SK-N-SH (cell line): ENCODE results near the gene DLGAP3. TPM values are rescaled to one million over a fixed set of nuclear protein-coding genes. Genes with fewer than 3 reads are reported as not detected.

Experiments used
- CTCF ChIA-PET: fragments of 300-600, 350-600 bp; formaldehyde crosslinking; extraction: SDS; loops from one replicate; lab custom pipeline; 2021; lab: Yijun Ruan, JAX
- POLR2A ChIA-PET: fragments of 350-600 bp; sonication (Branson Sonifier 250); formaldehyde crosslinking; extraction: SDS; loops from one replicate; lab custom pipeline; 2020; ENCODE audit warnings: antibody characterized with exemption, inconsistent platforms; lab: Yijun Ruan, JAX
- DNase-seq: peaks from one replicate; pipeline ENCODE4 v3.0.0; 2012
- H2AFZ ChIP-seq: fragments of 200-600 bp; sonication (generic); 2 replicates; pipeline ENCODE4 v1.8.1; 2016; ENCODE audit warnings: antibody characterized with exemption, mild to moderate bottlenecking, low read depth
- H3F3A ChIP-seq: fragments of 200-600 bp; sonication (generic); replicated peaks from 2 replicates; pipeline ENCODE3; 2016; ENCODE audit warnings: antibody characterized with exemption, mild to moderate bottlenecking; ENCODE audit not compliant: insufficient read depth
- H3K27ac ChIP-seq, 2 experiments: fragments of 200-500 bp in 1 of 2; fragments of 200-600 bp in 1 of 2; sonication (Bioruptor generic) in 1 of 2; sonication (generic), shearing (Covaris generic) in 1 of 2; 2 replicates each; pipeline versions ENCODE4 v1.5.1 to v1.6.1; 2014 to 2016; ENCODE audit warnings: low read depth in 2 of 2, inconsistent platforms in 1 of 2, low read length in 1 of 2, mild to moderate bottlenecking in 1 of 2, mixed read lengths in 1 of 2
- H3K27me3 ChIP-seq: fragments of 200-600 bp; sonication (generic), shearing (Covaris generic); 2 replicates; pipeline ENCODE4 v1.6.1; 2016; ENCODE audit warnings: mixed run types; ENCODE audit not compliant: insufficient read depth
- H3K36me3 ChIP-seq, 2 experiments: fragments of 200-500 bp in 1 of 2; fragments of 200-600 bp in 1 of 2; sonication (Bioruptor generic) in 1 of 2; sonication (generic) in 1 of 2; replicated peaks in 1 of 2; 2 replicates each; pipeline versions ENCODE3 to v1.5.1; 2014 to 2016; ENCODE audit warnings: low read length in 1 of 2, mild to moderate bottlenecking in 1 of 2; ENCODE audit not compliant: insufficient read depth in 2 of 2, control insufficient read depth in 1 of 2
- H3K4me1 ChIP-seq, 2 experiments: fragments of 200-500 bp in 1 of 2; fragments of 200-600 bp in 1 of 2; sonication (Bioruptor generic) in 1 of 2; sonication (generic), shearing (Covaris generic) in 1 of 2; 2 replicates each; pipeline versions ENCODE4 v1.5.1 to v1.6.1; 2014 to 2016; ENCODE audit warnings: low read depth in 1 of 2, low read length in 1 of 2, mixed run types in 1 of 2; ENCODE audit not compliant: insufficient read depth in 2 of 2, control insufficient read depth in 1 of 2
- H3K4me2 ChIP-seq: fragments of 200-600 bp; sonication (generic), shearing (Covaris generic); 2 replicates; pipeline ENCODE4 v1.6.1; 2017; ENCODE audit warnings: mixed run types
- H3K4me3 ChIP-seq, 2 experiments: fragments of 200-500 bp in 1 of 2; fragments of 200-600 bp in 1 of 2; sonication (Bioruptor generic) in 1 of 2; sonication (generic), shearing (Covaris generic) in 1 of 2; 2 replicates each; pipeline versions ENCODE4 v1.5.1 to v1.8.1; 2014 to 2016; ENCODE audit warnings: low read depth in 2 of 2, inconsistent platforms in 1 of 2, low read length in 1 of 2, mild to moderate bottlenecking in 1 of 2, mixed read lengths in 1 of 2, moderate library complexity in 1 of 2
- H3K79me2 ChIP-seq: fragments of 200-600 bp; sonication (generic); 2 replicates; pipeline ENCODE4 v1.8.1; 2017; ENCODE audit warnings: mild to moderate bottlenecking; ENCODE audit not compliant: insufficient read depth
- H3K9ac ChIP-seq: fragments of 200-600 bp; sonication (generic); 2 replicates; pipeline ENCODE4 v1.6.1; 2017; ENCODE audit warnings: mixed run types
- H3K9me2 ChIP-seq: fragments of 200-600 bp; sonication (generic); 2 replicates; pipeline ENCODE4 v1.6.1; 2017; ENCODE audit warnings: mixed run types
- H3K9me3 ChIP-seq: fragments of 200-600 bp; sonication (generic); 2 replicates; pipeline ENCODE4 v1.6.1; 2017; ENCODE audit warnings: mixed run types, mild to moderate bottlenecking, moderate library complexity
- H4K20me1 ChIP-seq: fragments of 200-600 bp; sonication (generic); 2 replicates; pipeline ENCODE4 v1.6.1; 2017; ENCODE audit warnings: mild to moderate bottlenecking, mixed run types; ENCODE audit not compliant: insufficient read depth
- EP300 ChIP-seq, 2 experiments: IDR thresholded peaks; 2 replicates each; pipeline versions ENCODE4 v1.4.0 to v1.6.1; 2012; ENCODE audit warnings: borderline replicate concordance in 1 of 2, low read depth in 1 of 2, low read length in 1 of 2
- EZH2phosphoT487 ChIP-seq: fragments of 200-600 bp; sonication (generic); IDR thresholded peaks from 2 replicates; pipeline ENCODE4 v1.6.1; 2017; ENCODE audit warnings: low read depth, mixed run types, mild to moderate bottlenecking, antibody characterized with exemption, moderate library complexity, borderline replicate concordance
- FOSL2 ChIP-seq: IDR thresholded peaks from 2 replicates; pipeline ENCODE4 v1.4.0; 2012; ENCODE audit warnings: low read depth, mild to moderate bottlenecking, moderate library complexity, borderline replicate concordance
- FOXM1 ChIP-seq: IDR thresholded peaks from 2 replicates; pipeline ENCODE4 v1.4.0; 2012; ENCODE audit warnings: low read depth, mild to moderate bottlenecking
- GABPA ChIP-seq: IDR thresholded peaks from 2 replicates; pipeline ENCODE4 v1.4.0; 2012; ENCODE audit warnings: low read depth, mild to moderate bottlenecking
- IRF3 ChIP-seq: fragments of 150-350 bp; IDR thresholded peaks from 2 replicates; pipeline ENCODE4 v1.6.1; 2016; ENCODE audit warnings: mild to moderate bottlenecking, low read depth, low read length
- NFIC ChIP-seq: IDR thresholded peaks from 2 replicates; pipeline ENCODE4 v1.4.0; 2012; ENCODE audit warnings: borderline replicate concordance
- PBX3 ChIP-seq: IDR thresholded peaks from 2 replicates; pipeline ENCODE4; 2012
- POLR2AphosphoS5 ChIP-seq: IDR thresholded peaks from 2 replicates; pipeline ENCODE4 v1.6.1; 2012; ENCODE audit warnings: low read depth, low read length
- RAD21 ChIP-seq: IDR thresholded peaks from 2 replicates; pipeline ENCODE4 v1.6.1; 2012; ENCODE audit warnings: mild to moderate bottlenecking, low read length
- RFX5 ChIP-seq: IDR thresholded peaks from 2 replicates; pipeline ENCODE4 v1.6.1; 2012; ENCODE audit warnings: mild to moderate bottlenecking, improper control_type of control experiment, low read length
- RXRA ChIP-seq: IDR thresholded peaks from 2 replicates; pipeline ENCODE4 v1.4.0; 2012; ENCODE audit warnings: low read depth, mild to moderate bottlenecking, borderline replicate concordance
- TEAD4 ChIP-seq: IDR thresholded peaks from 2 replicates; pipeline ENCODE4 v1.4.0; 2012; ENCODE audit warnings: mild to moderate bottlenecking, borderline replicate concordance; ENCODE audit not compliant: insufficient read depth
- YY1 ChIP-seq: IDR thresholded peaks from 2 replicates; pipeline ENCODE4 v1.4.0; 2012; ENCODE audit warnings: low read depth, mild to moderate bottlenecking
- ZBTB33 ChIP-seq: IDR thresholded peaks from 2 replicates; pipeline ENCODE4 v1.4.0; 2012; ENCODE audit warnings: low read depth, borderline replicate concordance
- WGBS: methylation state at CpG from one replicate; pipeline ENCODE4 v1.1.6; 2017; ENCODE audit warnings: low lambda C conversion rate; 5-methylcytosine and 5-hydroxymethylcytosine counted together
- polyA plus RNA-seq, 3 experiments: library from polyadenylated mRNA; depleted of rRNA; stranded (reverse); fragments of >200 nt; gene quantifications; 2 replicates each; pipeline ENCODE4 v1.2.3, GENCODE V29; 2012
- TF ChIP-seq, protein P1 (sequence below): fragments of 150-350 bp; IDR thresholded peaks from 2 replicates; pipeline ENCODE4 v1.6.1; 2017; ENCODE audit warnings: antibody characterized with exemption, low read length, low read depth, borderline replicate concordance
- TF ChIP-seq, protein P2 (sequence below): IDR thresholded peaks from 2 replicates; pipeline ENCODE4 v1.4.0; 2012; ENCODE audit warnings: low read depth
- TF ChIP-seq, protein P3 (sequence below): IDR thresholded peaks from 2 replicates; pipeline ENCODE4 v1.4.0; 2012; ENCODE audit warnings: low read depth, borderline replicate concordance

The DLGAP3 gene
- polyA plus RNA-seq, 1 of the 3 experiments (the other 2 are of a cell fraction) = 0.15 TPM

- TF ChIP-seq PBX3 = no peak
- TF ChIP-seq TEAD4 = no peak
Observed at GRCh38 chr1:34851431-34852105, 77.9 kb downstream of the DLGAP3 start (continued).

DNA sequence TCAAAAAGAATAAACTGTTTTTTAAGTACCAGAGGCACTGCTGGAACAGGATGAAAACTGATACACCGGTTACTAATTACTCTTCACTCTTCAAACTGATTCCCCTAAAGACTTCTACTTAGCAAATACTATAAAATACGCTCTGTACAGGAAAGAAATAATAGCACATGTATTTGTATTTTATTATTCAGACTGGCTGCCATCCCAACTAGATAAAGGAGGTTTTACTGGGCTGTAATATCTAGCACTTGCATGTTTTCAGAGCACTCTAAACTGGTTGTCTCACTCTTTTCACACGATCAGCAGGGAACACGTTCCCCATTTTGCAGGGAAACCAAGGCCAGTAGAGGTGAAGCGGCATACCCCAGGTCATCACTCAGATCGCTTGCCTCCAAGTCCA, 79.1 kb downstream of the DLGAP3 start:
- no peak overlapping the region for H2AFZ ChIP-seq
- no peaks in the 10 kb centered on the region for H3K9me2 ChIP-seq
- DNase-seq = no peak
- H4K20me1 ChIP-seq = peaks cover 25% of the 10 kb centered on the region
- H3F3A ChIP-seq = peaks cover 7% of the 10 kb centered on the region
- no peak overlapping the region for H3K9ac ChIP-seq
- H3K4me2 ChIP-seq = no peak overlapping the region
- TF ChIP-seq RFX5 (no peak), ZBTB33 (no peak), POLR2AphosphoS5 (no peak), FOXM1 (no peak), IRF3 (no peak), EZH2phosphoT487 (no peak), RXRA (no peak), FOSL2 (no peak), RAD21 (no peak), GABPA (no peak), EP300 (IDR thresholded peaks at IDR 0.05; ENCODE audit: borderline replicate concordance in 1 of 2, low read depth in 1 of 2, low read length in 1 of 2) (no peak), NFIC (no peak), YY1 (no peak)
- TF ChIP-seq, protein P1, sequence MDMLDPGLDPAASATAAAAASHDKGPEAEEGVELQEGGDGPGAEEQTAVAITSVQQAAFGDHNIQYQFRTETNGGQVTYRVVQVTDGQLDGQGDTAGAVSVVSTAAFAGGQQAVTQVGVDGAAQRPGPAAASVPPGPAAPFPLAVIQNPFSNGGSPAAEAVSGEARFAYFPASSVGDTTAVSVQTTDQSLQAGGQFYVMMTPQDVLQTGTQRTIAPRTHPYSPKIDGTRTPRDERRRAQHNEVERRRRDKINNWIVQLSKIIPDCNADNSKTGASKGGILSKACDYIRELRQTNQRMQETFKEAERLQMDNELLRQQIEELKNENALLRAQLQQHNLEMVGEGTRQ = no peak
- TF ChIP-seq, protein P2, sequence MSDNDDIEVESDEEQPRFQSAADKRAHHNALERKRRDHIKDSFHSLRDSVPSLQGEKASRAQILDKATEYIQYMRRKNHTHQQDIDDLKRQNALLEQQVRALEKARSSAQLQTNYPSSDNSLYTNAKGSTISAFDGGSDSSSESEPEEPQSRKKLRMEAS = no peak
- TF ChIP-seq, protein P3, sequence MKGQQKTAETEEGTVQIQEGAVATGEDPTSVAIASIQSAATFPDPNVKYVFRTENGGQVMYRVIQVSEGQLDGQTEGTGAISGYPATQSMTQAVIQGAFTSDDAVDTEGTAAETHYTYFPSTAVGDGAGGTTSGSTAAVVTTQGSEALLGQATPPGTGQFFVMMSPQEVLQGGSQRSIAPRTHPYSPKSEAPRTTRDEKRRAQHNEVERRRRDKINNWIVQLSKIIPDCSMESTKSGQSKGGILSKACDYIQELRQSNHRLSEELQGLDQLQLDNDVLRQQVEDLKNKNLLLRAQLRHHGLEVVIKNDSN = no peak
- TF ChIP-seq, all 33 proteins: peak for 0
- H3K4me3 ChIP-seq = no peak overlapping the region
- no peaks in the 10 kb centered on the region for H3K27me3 ChIP-seq
- POLR2A ChIA-PET = no interaction called here
- H3K9me3 ChIP-seq = no peaks in the 10 kb centered on the region
- peaks cover 0 to 26% of the 10 kb centered on the region in 2 experiments; a peak in 1 of 4 replicates for H3K4me1 ChIP-seq
- H3K27ac ChIP-seq = peak overlapping the region in 1 of 2 experiments; percentile 35; a peak in 1 of 4 replicates
- H3K36me3 ChIP-seq = peaks cover 20 to 51% of the 10 kb centered on the region in 2 experiments
- CTCF ChIA-PET = interaction anchor here (7.0 kb wide), 1 partner anchor 60 kb away, joined by 170 read pairs; the partner anchor contains the start of gene GJA4
- WGBS = 99% methylated on average over 6 of the region's 6 CpGs
- H3K79me2 ChIP-seq = peaks cover 28% of the 10 kb centered on the region
